Measurements from ENCODE around the gene LONRF2. TPM values are rescaled to one million over a fixed set of nuclear protein-coding genes. Genes with fewer than 3 reads are reported as not detected.
A peak's percentile ranks its signal among the peaks of the same experiment; 100 is the strongest.

The LONRF2 gene
- total RNA-seq, 1 experiment from 2014 or later, result not detected

DNA sequence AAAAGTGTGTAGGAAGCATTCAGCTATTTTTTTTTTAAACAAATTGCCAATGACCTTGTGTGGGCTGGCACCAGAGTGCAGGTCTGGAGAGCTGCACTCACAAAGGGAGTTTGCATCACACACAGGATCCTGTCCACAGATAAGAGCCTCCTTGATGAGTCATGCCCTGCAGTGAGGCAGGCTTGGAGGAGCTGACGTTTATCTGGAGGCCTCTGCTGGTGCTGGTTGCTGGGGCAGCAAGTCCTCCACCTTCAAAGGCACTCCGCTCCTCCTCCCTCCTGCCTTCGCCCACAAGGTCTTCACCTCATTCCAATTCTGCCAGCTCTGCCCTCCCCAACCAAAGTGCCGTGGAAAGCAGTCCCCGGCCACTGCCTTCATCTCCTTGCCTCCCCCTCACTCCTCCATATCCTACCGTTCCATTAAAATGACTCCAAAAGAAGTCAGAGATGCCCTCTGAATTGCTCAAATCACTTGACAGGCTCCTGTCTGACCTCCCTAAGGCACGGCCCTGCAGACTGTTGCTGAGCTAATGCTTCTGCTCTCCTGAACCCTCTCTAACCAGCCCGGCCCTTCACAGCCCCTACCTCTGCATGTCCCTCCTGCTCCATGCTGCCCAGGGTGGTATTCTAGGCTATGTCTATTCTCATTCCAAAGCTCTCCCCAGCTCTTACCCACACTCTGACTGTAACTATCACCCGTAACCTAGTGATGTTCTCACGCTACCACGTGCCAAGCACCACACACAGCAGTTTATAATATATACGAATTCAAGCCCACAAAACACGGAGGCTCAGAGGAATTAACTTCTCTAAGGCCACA lies 30.9 kb downstream of the LONRF2 start:
- DNase-seq (ENCODE audit: low read depth in 1 of 2, low spot score in 2 of 2), result peak; percentile 86 to 89
- H3K9me3 ChIP-seq (replicated peaks), result no peaks in the 10 kb centered on the region
- H3K4me3 ChIP-seq, result no peak overlapping the region
- no peaks in the 10 kb centered on the region for H3K27me3 ChIP-seq (replicated peaks)
- H3K36me3 ChIP-seq, result no peaks in the 10 kb centered on the region
- peaks cover 33% of the 10 kb centered on the region for H3K4me1 ChIP-seq (replicated peaks)
- H3K27ac ChIP-seq, result peak overlapping the region; percentile 82

DNA sequence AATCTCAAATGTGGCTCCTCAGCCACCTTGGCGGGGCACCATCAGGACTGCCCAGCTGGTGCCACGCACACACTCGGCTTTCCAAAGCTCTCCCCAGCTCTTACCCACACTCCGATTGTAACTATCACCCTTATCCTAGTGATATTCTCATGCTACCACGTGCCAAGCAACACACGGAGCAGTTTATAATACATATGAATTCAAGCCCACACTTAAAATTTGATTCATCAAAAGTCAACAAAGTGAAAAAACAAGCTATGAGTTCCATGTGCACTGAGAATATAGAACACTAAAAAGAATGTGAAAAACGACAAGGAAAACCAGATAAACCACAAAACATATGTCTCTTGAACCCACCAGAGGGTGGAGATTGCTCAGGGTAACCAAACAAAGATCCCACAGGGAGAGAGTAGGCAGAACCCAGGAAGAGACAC lies 31.6 kb downstream of the LONRF2 start:
- H3K4me3 ChIP-seq, result no peak overlapping the region
- peaks cover 40% of the 10 kb centered on the region for H3K4me1 ChIP-seq (replicated peaks)
- H3K9me3 ChIP-seq (replicated peaks), result no peaks in the 10 kb centered on the region
- H3K36me3 ChIP-seq, result no peaks in the 10 kb centered on the region
- peak overlapping the region; percentile 22 for H3K27ac ChIP-seq
- DNase-seq (ENCODE audit: low read depth in 1 of 2, low spot score in 2 of 2), result no peak
- no peaks in the 10 kb centered on the region for H3K27me3 ChIP-seq (replicated peaks)

- Histone ChIP-seq H3K4me3 (no peak overlapping the region), H3K9me3 (replicated peaks) (no peaks in the 10 kb centered on the region), H3K27ac (no peak overlapping the region), H3K36me3 (no peaks in the 10 kb centered on the region), H3K27me3 (replicated peaks) (no peaks in the 10 kb centered on the region), H3K4me1 (replicated peaks) (peaks cover 42% of the 10 kb centered on the region)
- no peak for DNase-seq (ENCODE audit: low read depth in 1 of 2, low spot score in 2 of 2)
These were observed 33.3 kb downstream of the LONRF2 start for GRCh38 chr2:100289020-100289419.

DNA sequence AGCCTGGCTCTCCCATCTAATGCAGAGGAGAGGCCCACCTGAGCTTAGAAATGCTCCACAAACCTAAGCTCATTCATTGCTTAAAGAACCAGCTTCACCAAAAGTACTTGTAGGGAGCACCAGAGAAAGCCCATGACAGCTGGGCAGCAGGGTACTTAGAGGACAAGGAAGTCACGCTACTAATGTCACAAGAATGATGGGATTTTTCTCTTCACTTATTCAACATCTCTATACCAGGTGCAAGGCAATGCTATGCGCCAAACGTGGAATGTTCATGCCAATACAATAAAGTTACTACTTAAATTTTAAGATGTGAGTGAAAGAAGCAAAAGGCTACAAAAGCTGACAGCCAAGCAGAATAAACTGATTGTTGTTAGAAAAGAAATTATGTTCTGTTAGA lies 36.0 kb downstream of the LONRF2 start:
- Histone ChIP-seq H3K27me3 (replicated peaks) (no peaks in the 10 kb centered on the region), H3K4me3 (no peak overlapping the region), H3K9me3 (replicated peaks) (no peaks in the 10 kb centered on the region), H3K4me1 (replicated peaks) (peaks cover 22% of the 10 kb centered on the region), H3K27ac (no peak overlapping the region), H3K36me3 (no peaks in the 10 kb centered on the region)
- no peak for DNase-seq (ENCODE audit: low read depth in 1 of 2, low spot score in 2 of 2)

DNA sequence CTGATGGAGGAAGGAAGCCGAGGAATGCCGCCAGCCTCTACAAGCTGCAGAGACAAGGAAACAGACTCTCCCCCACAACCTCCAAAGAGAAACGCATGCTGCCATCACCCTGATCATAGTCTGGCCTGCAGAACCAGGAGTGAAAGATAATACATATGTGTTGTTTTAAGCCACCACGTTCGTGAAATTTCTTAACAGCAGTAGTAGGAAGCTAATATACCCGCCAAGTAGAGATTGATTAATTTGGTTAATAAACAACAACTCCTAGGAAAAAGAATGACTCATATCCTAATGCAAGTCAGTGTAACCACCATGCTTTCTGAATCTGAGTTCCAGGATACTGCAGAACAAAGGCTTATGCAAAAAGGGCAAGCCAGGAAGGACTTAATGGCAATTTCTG lies 36.6 kb downstream of the LONRF2 start:
- Histone ChIP-seq H3K4me3 (no peak overlapping the region), H3K27me3 (replicated peaks) (no peaks in the 10 kb centered on the region), H3K27ac (no peak overlapping the region), H3K4me1 (replicated peaks) (peaks cover 18% of the 10 kb centered on the region), H3K36me3 (no peaks in the 10 kb centered on the region), H3K9me3 (replicated peaks) (no peaks in the 10 kb centered on the region)
- DNase-seq (ENCODE audit: low read depth in 1 of 2, low spot score in 2 of 2), result peak in 1 of 2 experiments; percentile 16

DNA sequence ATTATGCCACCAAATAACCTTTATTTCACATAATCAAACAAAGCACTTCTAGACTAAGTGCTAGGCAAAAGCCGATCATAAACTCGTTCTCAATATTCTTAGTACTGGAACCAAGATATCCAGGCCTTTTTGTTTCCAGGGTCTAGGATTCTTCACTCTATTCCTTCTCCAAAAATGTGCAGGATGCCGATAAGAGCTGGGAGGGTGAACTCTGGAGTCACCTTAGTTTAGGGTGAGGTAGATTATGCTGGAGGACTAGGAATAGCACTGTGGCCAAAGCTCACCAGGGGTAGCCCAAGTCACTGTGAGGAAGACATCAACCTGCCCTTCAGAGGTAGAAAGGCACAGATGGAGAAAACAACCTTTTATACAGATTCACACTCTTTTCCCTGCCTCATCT lies 37.3 kb downstream of the LONRF2 start:
- H3K27ac ChIP-seq, result no peak overlapping the region
- H3K4me1 ChIP-seq (replicated peaks), result peaks cover 12% of the 10 kb centered on the region
- no peaks in the 10 kb centered on the region for H3K36me3 ChIP-seq
- H3K4me3 ChIP-seq, result no peak overlapping the region
- no peaks in the 10 kb centered on the region for H3K27me3 ChIP-seq (replicated peaks)
- H3K9me3 ChIP-seq (replicated peaks), result no peaks in the 10 kb centered on the region
- DNase-seq (ENCODE audit: low read depth in 1 of 2, low spot score in 2 of 2), result no peak

- Histone ChIP-seq H3K9me3 (replicated peaks) (no peaks in the 10 kb centered on the region), H3K27ac (no peak overlapping the region), H3K36me3 (no peaks in the 10 kb centered on the region), H3K27me3 (replicated peaks) (no peaks in the 10 kb centered on the region), H3K4me1 (replicated peaks) (peaks cover 12% of the 10 kb centered on the region), H3K4me3 (no peak overlapping the region)
- DNase-seq (ENCODE audit: low read depth in 1 of 2, low spot score in 2 of 2), result no peak
These were observed 38.4 kb downstream of the LONRF2 start for GRCh38 chr2:100283724-100284501.

GRCh38 chr2:100281521-100282438 lies 40.5 kb downstream of the LONRF2 start:
- Histone ChIP-seq H3K36me3 (no peaks in the 10 kb centered on the region), H3K4me3 (no peak overlapping the region), H3K9me3 (replicated peaks) (no peaks in the 10 kb centered on the region), H3K27me3 (replicated peaks) (no peaks in the 10 kb centered on the region), H3K4me1 (replicated peaks) (peaks cover 12% of the 10 kb centered on the region), H3K27ac (no peak overlapping the region)
- peak in 1 of 2 experiments; percentile 9 for DNase-seq (ENCODE audit: low read depth in 1 of 2, low spot score in 2 of 2)

DNA sequence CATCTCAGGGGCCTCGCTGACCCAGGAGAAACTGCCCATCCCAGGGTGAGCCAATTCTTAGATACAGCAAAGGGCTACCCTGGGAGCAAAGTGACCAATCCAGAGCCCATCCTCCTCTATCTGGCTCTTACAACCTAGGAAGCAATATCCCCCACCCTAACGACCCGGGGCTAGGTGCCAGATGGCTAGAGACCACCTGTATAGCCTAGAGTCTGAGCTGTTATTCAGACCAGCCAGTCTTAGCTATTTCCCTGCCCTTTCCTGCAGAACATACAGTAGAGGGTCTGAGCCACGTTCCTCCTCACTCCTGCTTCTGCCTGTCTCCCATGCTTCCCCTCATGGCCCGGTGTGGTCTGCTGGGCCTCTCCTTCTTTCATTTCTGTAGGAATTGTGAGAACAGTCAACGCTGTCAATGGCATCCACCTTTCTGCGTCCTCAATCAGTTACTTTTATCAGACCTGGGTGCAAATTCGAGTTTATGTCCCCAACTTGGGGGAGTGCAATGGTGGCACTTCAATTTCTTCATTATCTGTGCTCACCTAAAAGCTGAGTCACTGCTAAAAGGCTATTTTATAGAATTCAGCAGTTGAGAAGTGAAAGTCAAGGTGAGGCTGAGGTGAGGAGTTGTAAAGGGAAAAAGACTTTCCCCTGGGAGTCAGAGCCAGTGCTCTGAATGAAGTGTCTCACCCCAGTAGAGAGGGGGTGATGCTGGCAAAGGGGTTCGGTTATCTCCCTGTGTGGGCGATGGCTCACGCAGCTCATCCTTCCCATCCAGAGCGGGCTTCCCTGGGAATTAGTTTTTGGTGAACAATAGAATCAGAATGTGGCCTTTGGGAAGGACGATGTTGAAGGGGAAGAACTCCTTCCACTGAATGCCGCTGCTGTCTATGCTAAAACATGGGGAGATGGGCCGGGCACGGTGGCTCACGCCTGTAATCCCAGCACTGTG lies 42.4 kb downstream of the LONRF2 start:
- Histone ChIP-seq H3K4me1 (replicated peaks) (no peaks in the 10 kb centered on the region), H3K9me3 (replicated peaks) (no peaks in the 10 kb centered on the region), H3K4me3 (no peak overlapping the region), H3K36me3 (no peaks in the 10 kb centered on the region), H3K27me3 (replicated peaks) (no peaks in the 10 kb centered on the region), H3K27ac (no peak overlapping the region)
- no peak for DNase-seq (ENCODE audit: low read depth in 1 of 2, low spot score in 2 of 2)

DNA sequence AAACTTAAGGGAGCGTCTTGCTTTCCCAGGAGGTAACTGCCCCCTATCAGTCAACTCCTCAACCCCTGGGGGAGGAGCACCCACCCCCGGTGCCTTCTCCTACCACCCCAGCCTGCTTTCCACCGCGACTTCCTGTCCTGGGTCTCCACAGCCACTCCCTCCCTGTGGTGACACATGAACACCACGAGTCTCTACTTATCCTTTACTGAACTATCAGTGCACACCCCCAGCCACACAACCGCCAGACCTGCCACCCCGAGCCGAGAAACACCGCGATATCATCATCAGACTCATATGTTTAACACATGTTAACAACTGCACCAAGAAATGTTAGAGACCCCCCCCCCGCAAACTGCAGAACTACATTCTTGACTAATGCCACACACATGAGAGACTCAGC lies 43.3 kb downstream of the LONRF2 start:
- Histone ChIP-seq H3K9me3 (replicated peaks) (no peaks in the 10 kb centered on the region), H3K4me1 (replicated peaks) (no peaks in the 10 kb centered on the region), H3K4me3 (no peak overlapping the region), H3K27me3 (replicated peaks) (no peaks in the 10 kb centered on the region), H3K36me3 (no peaks in the 10 kb centered on the region), H3K27ac (no peak overlapping the region)
- no peak for DNase-seq (ENCODE audit: low read depth in 1 of 2, low spot score in 2 of 2)

GRCh38 chr2:100278501-100278900 lies 43.8 kb downstream of the LONRF2 start:
- Histone ChIP-seq H3K27ac (no peak overlapping the region), H3K36me3 (no peaks in the 10 kb centered on the region), H3K4me3 (no peak overlapping the region), H3K27me3 (replicated peaks) (no peaks in the 10 kb centered on the region), H3K9me3 (replicated peaks) (no peaks in the 10 kb centered on the region), H3K4me1 (replicated peaks) (no peaks in the 10 kb centered on the region)
- DNase-seq (ENCODE audit: low read depth in 1 of 2, low spot score in 2 of 2), result no peak

DNA sequence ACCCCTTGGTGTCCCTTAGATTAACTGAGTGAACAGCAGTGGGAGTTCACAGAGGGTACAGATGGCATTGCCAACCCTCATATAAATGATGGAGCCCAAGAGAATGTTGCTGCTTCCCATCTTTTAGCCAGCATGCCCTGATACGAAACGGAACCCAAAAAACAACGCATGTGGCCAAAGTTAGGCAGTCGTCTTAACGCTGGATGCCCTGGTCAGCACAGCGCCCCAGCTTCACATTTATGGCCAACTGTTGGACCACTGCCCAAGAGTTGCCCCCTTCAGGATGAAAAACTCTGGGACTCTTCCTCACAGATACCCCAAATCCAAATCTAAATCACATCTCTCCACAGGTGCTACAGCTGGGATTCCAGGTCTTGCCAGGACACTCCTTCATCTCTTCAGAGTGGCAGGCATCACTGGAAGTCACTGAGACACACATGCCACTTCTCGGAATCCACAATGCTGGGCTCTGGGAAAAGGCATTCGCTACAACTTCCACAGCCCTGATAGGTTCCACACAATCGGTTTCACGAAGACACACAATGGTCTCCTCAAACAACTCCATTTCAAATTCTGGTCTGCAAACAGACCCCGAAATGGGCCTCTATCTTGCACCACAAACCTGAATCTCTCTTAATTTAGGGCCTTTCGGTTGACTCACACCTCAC lies 44.6 kb downstream of the LONRF2 start:
- Histone ChIP-seq H3K27me3 (replicated peaks) (no peaks in the 10 kb centered on the region), H3K27ac (no peak overlapping the region), H3K36me3 (no peaks in the 10 kb centered on the region), H3K4me3 (no peak overlapping the region), H3K9me3 (replicated peaks) (no peaks in the 10 kb centered on the region), H3K4me1 (replicated peaks) (no peaks in the 10 kb centered on the region)
- DNase-seq (ENCODE audit: low read depth in 1 of 2, low spot score in 2 of 2), result peak in 1 of 2 experiments; percentile 20
